ENCODE results near the gene TMCC1.

The TMCC1 gene

GRCh38 chr3:129740090-129740489, 153.4 kb downstream of the TMCC1 start:
- no peaks in the 10 kb centered on the region for H3K9me3 ChIP-seq (replicated peaks; ENCODE audit: low read length)
- H3K4me2 ChIP-seq (ENCODE audit: low read length) = no peak overlapping the region
- no peaks in the 10 kb centered on the region for H3K4me1 ChIP-seq (ENCODE audit: control insufficient read depth, insufficient read depth, low read length)
- H3K9ac ChIP-seq (ENCODE audit: low read depth, low read length) = no peak overlapping the region
- no peaks in the 10 kb centered on the region for H3K36me3 ChIP-seq (ENCODE audit: insufficient read depth, low read length)
- H3K27me3 ChIP-seq (ENCODE audit: control insufficient read depth, insufficient read depth, low read length) = no peaks in the 10 kb centered on the region
- no peak overlapping the region for H3K4me3 ChIP-seq (ENCODE audit: low read length)

- H3K36me3 ChIP-seq (ENCODE audit: insufficient read depth, low read length) = no peaks in the 10 kb centered on the region
- no peaks in the 10 kb centered on the region for H3K27me3 ChIP-seq (ENCODE audit: control insufficient read depth, insufficient read depth, low read length)
- H3K4me1 ChIP-seq (ENCODE audit: control insufficient read depth, insufficient read depth, low read length) = no peaks in the 10 kb centered on the region
- no peaks in the 10 kb centered on the region for H3K9me3 ChIP-seq (replicated peaks; ENCODE audit: low read length)
- H3K4me3 ChIP-seq (ENCODE audit: low read length) = no peak overlapping the region
- no peak overlapping the region for H3K9ac ChIP-seq (ENCODE audit: low read depth, low read length)
- no peak overlapping the region for H3K4me2 ChIP-seq (ENCODE audit: low read length)
Observed at GRCh38 chr3:129739634-129740033, 153.9 kb downstream of the TMCC1 start.

DNA sequence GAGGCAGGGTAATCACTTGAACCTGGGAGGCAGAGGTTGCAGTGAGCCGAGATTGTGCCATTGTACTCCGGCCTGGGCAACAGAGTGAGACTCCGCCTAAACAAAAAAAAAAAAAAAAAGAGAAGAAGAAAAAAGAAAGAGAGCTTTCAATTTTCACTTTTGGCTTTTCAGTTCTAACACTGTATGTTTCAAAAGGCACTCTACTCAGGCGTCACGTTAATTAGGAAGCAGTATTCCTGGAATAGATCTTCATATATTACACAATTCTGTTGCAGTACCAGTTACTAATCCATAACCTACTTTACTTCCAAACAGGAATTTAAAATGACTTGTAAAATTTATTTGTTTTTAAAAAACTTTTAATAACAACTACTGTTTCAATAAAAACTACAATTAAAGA, 155.3 kb downstream of the TMCC1 start:
- H3K9me3 ChIP-seq (replicated peaks; ENCODE audit: low read length) = no peaks in the 10 kb centered on the region
- H3K9ac ChIP-seq (ENCODE audit: low read depth, low read length) = no peak overlapping the region
- no peak overlapping the region for H3K4me3 ChIP-seq (ENCODE audit: low read length)
- H3K36me3 ChIP-seq (ENCODE audit: insufficient read depth, low read length) = no peaks in the 10 kb centered on the region
- H3K4me1 ChIP-seq (ENCODE audit: control insufficient read depth, insufficient read depth, low read length) = no peaks in the 10 kb centered on the region
- no peaks in the 10 kb centered on the region for H3K27me3 ChIP-seq (ENCODE audit: control insufficient read depth, insufficient read depth, low read length)
- H3K4me2 ChIP-seq (ENCODE audit: low read length) = no peak overlapping the region

- H3K9me3 ChIP-seq (replicated peaks; ENCODE audit: low read length) = no peaks in the 10 kb centered on the region
- no peak overlapping the region for H3K4me3 ChIP-seq (ENCODE audit: low read length)
- H3K4me1 ChIP-seq (ENCODE audit: control insufficient read depth, insufficient read depth, low read length) = no peaks in the 10 kb centered on the region
- no peak overlapping the region for H3K9ac ChIP-seq (ENCODE audit: low read depth, low read length)
- H3K27me3 ChIP-seq (ENCODE audit: control insufficient read depth, insufficient read depth, low read length) = no peaks in the 10 kb centered on the region
- H3K4me2 ChIP-seq (ENCODE audit: low read length) = no peak overlapping the region
- H3K36me3 ChIP-seq (ENCODE audit: insufficient read depth, low read length) = no peaks in the 10 kb centered on the region
Observed at GRCh38 chr3:129736070-129736469, 157.4 kb downstream of the TMCC1 start.

DNA sequence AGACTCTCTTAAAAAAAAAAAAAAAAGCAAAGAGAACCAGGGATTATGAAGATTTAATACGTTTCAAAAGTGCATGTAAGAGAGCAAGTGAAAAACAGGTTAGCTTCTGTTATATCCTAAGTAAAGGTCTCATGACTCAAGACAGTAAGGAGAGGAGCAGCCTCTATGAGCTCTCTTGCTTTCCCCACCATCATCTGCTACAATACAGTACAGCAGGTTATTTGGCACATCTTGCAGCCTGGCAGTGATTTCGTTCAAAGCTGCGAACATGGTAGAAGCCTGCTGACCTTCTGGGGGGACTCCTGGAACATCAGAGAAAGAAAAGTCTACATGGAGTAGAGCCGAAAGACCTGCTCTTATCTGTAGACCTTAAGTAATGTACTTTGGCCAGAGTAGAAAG, 157.9 kb downstream of the TMCC1 start:
- Histone ChIP-seq H3K36me3 (ENCODE audit: insufficient read depth, low read length) (no peaks in the 10 kb centered on the region), H3K27me3 (ENCODE audit: control insufficient read depth, insufficient read depth, low read length) (no peaks in the 10 kb centered on the region), H3K9ac (ENCODE audit: low read depth, low read length) (no peak overlapping the region), H3K4me1 (ENCODE audit: control insufficient read depth, insufficient read depth, low read length) (no peaks in the 10 kb centered on the region), H3K9me3 (replicated peaks; ENCODE audit: low read length) (no peaks in the 10 kb centered on the region), H3K4me2 (ENCODE audit: low read length) (no peak overlapping the region), H3K4me3 (ENCODE audit: low read length) (no peak overlapping the region)

GRCh38 chr3:129734449-129734848, 159.1 kb downstream of the TMCC1 start:
- Histone ChIP-seq H3K4me3 (ENCODE audit: low read length) (no peak overlapping the region), H3K9ac (ENCODE audit: low read depth, low read length) (no peak overlapping the region), H3K27me3 (ENCODE audit: control insufficient read depth, insufficient read depth, low read length) (no peaks in the 10 kb centered on the region), H3K9me3 (replicated peaks; ENCODE audit: low read length) (no peaks in the 10 kb centered on the region), H3K4me2 (ENCODE audit: low read length) (no peak overlapping the region), H3K36me3 (ENCODE audit: insufficient read depth, low read length) (no peaks in the 10 kb centered on the region), H3K4me1 (ENCODE audit: control insufficient read depth, insufficient read depth, low read length) (no peaks in the 10 kb centered on the region)

GRCh38 chr3:129732200-129732876, 161.2 kb downstream of the TMCC1 start:
- no peak overlapping the region for H3K4me3 ChIP-seq (ENCODE audit: low read length)
- no peaks in the 10 kb centered on the region for H3K9me3 ChIP-seq (replicated peaks; ENCODE audit: low read length)
- H3K36me3 ChIP-seq (ENCODE audit: insufficient read depth, low read length) = no peaks in the 10 kb centered on the region
- no peaks in the 10 kb centered on the region for H3K4me1 ChIP-seq (ENCODE audit: control insufficient read depth, insufficient read depth, low read length)
- H3K4me2 ChIP-seq (ENCODE audit: low read length) = no peak overlapping the region
- no peaks in the 10 kb centered on the region for H3K27me3 ChIP-seq (ENCODE audit: control insufficient read depth, insufficient read depth, low read length)
- no peak overlapping the region for H3K9ac ChIP-seq (ENCODE audit: low read depth, low read length)

GRCh38 chr3:129727707-129728106, 165.8 kb downstream of the TMCC1 start:
- no peaks in the 10 kb centered on the region for H3K36me3 ChIP-seq (ENCODE audit: insufficient read depth, low read length)
- H3K27me3 ChIP-seq (ENCODE audit: control insufficient read depth, insufficient read depth, low read length) = no peaks in the 10 kb centered on the region
- no peak overlapping the region for H3K9ac ChIP-seq (ENCODE audit: low read depth, low read length)
- no peak overlapping the region for H3K4me2 ChIP-seq (ENCODE audit: low read length)
- peaks cover 19% of the 10 kb centered on the region for H3K4me1 ChIP-seq (ENCODE audit: control insufficient read depth, insufficient read depth, low read length)
- H3K9me3 ChIP-seq (replicated peaks; ENCODE audit: low read length) = no peaks in the 10 kb centered on the region
- H3K4me3 ChIP-seq (ENCODE audit: low read length) = no peak overlapping the region

- Histone ChIP-seq H3K27me3 (ENCODE audit: control insufficient read depth, insufficient read depth, low read length) (no peaks in the 10 kb centered on the region), H3K9ac (ENCODE audit: low read depth, low read length) (peak overlapping the region; percentile 42), H3K4me3 (ENCODE audit: low read length) (peak overlapping the region; percentile 44), H3K4me1 (ENCODE audit: control insufficient read depth, insufficient read depth, low read length) (peaks cover 21% of the 10 kb centered on the region), H3K4me2 (ENCODE audit: low read length) (peak overlapping the region; percentile 72), H3K36me3 (ENCODE audit: insufficient read depth, low read length) (no peaks in the 10 kb centered on the region), H3K9me3 (replicated peaks; ENCODE audit: low read length) (no peaks in the 10 kb centered on the region)
Observed at GRCh38 chr3:129723558-129724324, 169.8 kb downstream of the TMCC1 start.

DNA sequence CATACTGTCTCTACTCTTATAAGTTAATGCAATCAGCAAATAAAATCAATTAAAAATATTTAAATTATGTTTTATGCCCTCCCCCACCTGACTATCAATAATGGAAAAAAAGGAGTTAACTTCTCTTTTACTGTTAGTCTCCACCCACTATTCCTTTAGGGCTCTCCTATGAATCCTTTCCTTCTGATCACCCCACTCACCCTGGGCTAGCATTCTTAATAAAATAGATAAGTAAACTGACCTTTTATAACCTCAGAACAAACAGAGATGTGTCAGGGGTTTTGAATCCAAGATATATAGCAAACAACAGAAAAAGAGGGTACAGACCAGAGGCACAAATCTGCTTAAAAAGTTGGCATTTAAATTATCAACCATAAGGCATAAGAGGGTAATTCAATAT, 171.0 kb downstream of the TMCC1 start:
- Histone ChIP-seq H3K4me3 (ENCODE audit: low read length) (no peak overlapping the region), H3K36me3 (ENCODE audit: insufficient read depth, low read length) (no peaks in the 10 kb centered on the region), H3K27me3 (ENCODE audit: control insufficient read depth, insufficient read depth, low read length) (no peaks in the 10 kb centered on the region), H3K9ac (ENCODE audit: low read depth, low read length) (no peak overlapping the region), H3K9me3 (replicated peaks; ENCODE audit: low read length) (no peaks in the 10 kb centered on the region), H3K4me2 (ENCODE audit: low read length) (peak overlapping the region; percentile 72), H3K4me1 (ENCODE audit: control insufficient read depth, insufficient read depth, low read length) (peaks cover 21% of the 10 kb centered on the region)

GRCh38 chr3:129718201-129718600, 175.3 kb downstream of the TMCC1 start:
- Histone ChIP-seq H3K27me3 (ENCODE audit: control insufficient read depth, insufficient read depth, low read length) (no peaks in the 10 kb centered on the region), H3K4me1 (ENCODE audit: control insufficient read depth, insufficient read depth, low read length) (peaks cover 7% of the 10 kb centered on the region), H3K9ac (ENCODE audit: low read depth, low read length) (no peak overlapping the region), H3K4me2 (ENCODE audit: low read length) (no peak overlapping the region), H3K36me3 (ENCODE audit: insufficient read depth, low read length) (no peaks in the 10 kb centered on the region), H3K9me3 (replicated peaks; ENCODE audit: low read length) (no peaks in the 10 kb centered on the region), H3K4me3 (ENCODE audit: low read length) (no peak overlapping the region)

DNA sequence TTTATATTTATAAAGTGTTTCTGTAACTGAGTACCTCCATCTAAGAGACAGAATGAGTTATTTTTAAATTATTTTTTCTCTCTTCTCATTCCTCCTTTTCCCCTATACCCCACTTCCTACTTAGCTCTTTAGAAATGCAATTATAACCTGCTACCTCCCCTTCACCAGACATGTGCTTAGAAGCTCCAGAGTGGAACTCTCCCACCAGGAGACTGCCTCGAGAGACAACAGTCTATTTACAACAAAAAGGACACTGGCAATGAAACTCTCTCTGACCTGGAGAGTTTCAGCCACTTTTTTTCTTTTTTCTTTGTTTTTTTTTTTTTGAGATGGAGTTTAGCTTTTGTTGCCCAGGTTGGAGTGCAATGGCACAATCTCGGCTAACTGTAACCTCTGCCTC, 177.7 kb downstream of the TMCC1 start:
- Histone ChIP-seq H3K27me3 (ENCODE audit: control insufficient read depth, insufficient read depth, low read length) (no peaks in the 10 kb centered on the region), H3K4me1 (ENCODE audit: control insufficient read depth, insufficient read depth, low read length) (no peaks in the 10 kb centered on the region), H3K9ac (ENCODE audit: low read depth, low read length) (no peak overlapping the region)

More for the DNA sequence above, 177.7 kb downstream of the TMCC1 start:
- no peak overlapping the region for H3K4me3 ChIP-seq (ENCODE audit: low read length)
- no peaks in the 10 kb centered on the region for H3K9me3 ChIP-seq (replicated peaks; ENCODE audit: low read length)
- H3K36me3 ChIP-seq (ENCODE audit: insufficient read depth, low read length) = no peaks in the 10 kb centered on the region
- no peak overlapping the region for H3K4me2 ChIP-seq (ENCODE audit: low read length)
